Ovary (tissue), 3 donors: ENCODE data around the gene IER5.

Experiments used
- POLR2A ChIP-seq: fragments of 450-650 bp; IDR thresholded peaks from one replicate; pipeline ENCODE4 v1.6.1; 2017; ENCODE audit warnings: antibody characterized with exemption, mild to moderate bottlenecking, moderate library complexity
- TF ChIP-seq, protein P1 (sequence below), 3 donors: fragments of 450-650 bp in 2 of 3; fragments of 200-600 bp in 1 of 3; IDR thresholded peaks; one replicate each; pipeline versions ENCODE4 v1.5.1 to v1.8.0; 2016 to 2022; ENCODE audit warnings: antibody characterized with exemption in 3 of 3, mild to moderate bottlenecking in 1 of 3
- donor health status: DM: no; HTN: no; CAD: no.

GRCh38 chr1:181056560-181056959 is 31.9 kb upstream of the IER5 start:
- TF ChIP-seq, protein P1, sequence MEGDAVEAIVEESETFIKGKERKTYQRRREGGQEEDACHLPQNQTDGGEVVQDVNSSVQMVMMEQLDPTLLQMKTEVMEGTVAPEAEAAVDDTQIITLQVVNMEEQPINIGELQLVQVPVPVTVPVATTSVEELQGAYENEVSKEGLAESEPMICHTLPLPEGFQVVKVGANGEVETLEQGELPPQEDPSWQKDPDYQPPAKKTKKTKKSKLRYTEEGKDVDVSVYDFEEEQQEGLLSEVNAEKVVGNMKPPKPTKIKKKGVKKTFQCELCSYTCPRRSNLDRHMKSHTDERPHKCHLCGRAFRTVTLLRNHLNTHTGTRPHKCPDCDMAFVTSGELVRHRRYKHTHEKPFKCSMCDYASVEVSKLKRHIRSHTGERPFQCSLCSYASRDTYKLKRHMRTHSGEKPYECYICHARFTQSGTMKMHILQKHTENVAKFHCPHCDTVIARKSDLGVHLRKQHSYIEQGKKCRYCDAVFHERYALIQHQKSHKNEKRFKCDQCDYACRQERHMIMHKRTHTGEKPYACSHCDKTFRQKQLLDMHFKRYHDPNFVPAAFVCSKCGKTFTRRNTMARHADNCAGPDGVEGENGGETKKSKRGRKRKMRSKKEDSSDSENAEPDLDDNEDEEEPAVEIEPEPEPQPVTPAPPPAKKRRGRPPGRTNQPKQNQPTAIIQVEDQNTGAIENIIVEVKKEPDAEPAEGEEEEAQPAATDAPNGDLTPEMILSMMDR (IDR thresholded peaks at IDR 0.05): no peak
- TF ChIP-seq POLR2A: no peak
